ENCODE results near the gene ADCY4.
"Not testable (repeated sequence)": the region's sequence is repeated elsewhere in the genome, so short reads cannot be mapped to it uniquely, and the experiment has no call there.

The ADCY4 gene

GRCh38 chr14:24378327-24378726 lies 43.5 kb upstream of the ADCY4 start:
- no peaks in the 10 kb centered on the region for H3K9me3 ChIP-seq (ENCODE audit: control extremely low read depth in 1 of 5, control insufficient read depth in 4 of 5, insufficient read depth in 2 of 5, low read depth in 1 of 5, low read length in 4 of 5)
- no peak overlapping the region for H3K4me3 ChIP-seq (ENCODE audit: control insufficient read depth in 1 of 7, extremely low read depth in 1 of 7, insufficient read depth in 4 of 7, low read depth in 2 of 7, low read length in 6 of 7)
- CTCF ChIA-PET, result interaction anchor here (1.2 to 2.6 kb wide), 10 partner anchors 8 to 95 kb away, joined by 4 to 12 read pairs (median 8); no protein-coding TSS in a partner anchor
- peaks cover 0 to 17% (median 9%) of the 10 kb centered on the region in 4 experiments for H3K4me1 ChIP-seq (ENCODE audit: control extremely low read depth in 1 of 4, control insufficient read depth in 4 of 4, insufficient read depth in 4 of 4, low read length in 3 of 4)
- no peaks in the 10 kb centered on the region for H3K36me3 ChIP-seq (ENCODE audit: control insufficient read depth in 4 of 4, insufficient read depth in 4 of 4, low read length in 3 of 4)
- no peaks in the 10 kb centered on the region for H3K27me3 ChIP-seq (replicated peaks in 2 of 5; ENCODE audit: control insufficient read depth in 4 of 5, insufficient read depth in 5 of 5, low read length in 4 of 5)
- POLR2A ChIA-PET, result interaction anchor here (1.2 kb wide), 1 partner anchor 17 kb away, joined by 4 read pairs; no protein-coding TSS in a partner anchor
- DNase-seq, result no peak
- no peak overlapping the region for H3K27ac ChIP-seq (ENCODE audit: insufficient read depth in 1 of 2, low read depth in 1 of 2, low read length in 2 of 2, poor library complexity in 1 of 2, severe bottlenecking in 2 of 2)
- no CpG with 5 or more reads among the region's 3 CpGs for WGBS (ENCODE audit: insufficient coverage)

GRCh38 chr14:24377657-24378056 lies 42.8 kb upstream of the ADCY4 start:
- H3K4me1 ChIP-seq (ENCODE audit: control extremely low read depth in 1 of 4, control insufficient read depth in 4 of 4, insufficient read depth in 4 of 4, low read length in 3 of 4), result peaks cover 0 to 17% (median 9%) of the 10 kb centered on the region in 4 experiments
- 95% methylated on average over 2 of the region's 2 CpGs for WGBS (ENCODE audit: insufficient coverage)
- no peaks in the 10 kb centered on the region for H3K9me3 ChIP-seq (ENCODE audit: control extremely low read depth in 1 of 5, control insufficient read depth in 4 of 5, insufficient read depth in 2 of 5, low read depth in 1 of 5, low read length in 4 of 5)
- H3K4me3 ChIP-seq (ENCODE audit: control insufficient read depth in 1 of 7, extremely low read depth in 1 of 7, insufficient read depth in 4 of 7, low read depth in 2 of 7, low read length in 6 of 7), result no peak overlapping the region
- CTCF ChIA-PET, result interaction anchor here (1.2 to 2.4 kb wide), 7 partner anchors 8 to 32 kb away, joined by 4 to 12 read pairs (median 7); no protein-coding TSS in a partner anchor
- H3K36me3 ChIP-seq (ENCODE audit: control insufficient read depth in 4 of 4, insufficient read depth in 4 of 4, low read length in 3 of 4), result no peaks in the 10 kb centered on the region
- no peaks in the 10 kb centered on the region for H3K27me3 ChIP-seq (replicated peaks in 2 of 5; ENCODE audit: control insufficient read depth in 4 of 5, insufficient read depth in 5 of 5, low read length in 4 of 5)
- DNase-seq, result no peak
- H3K27ac ChIP-seq (ENCODE audit: insufficient read depth in 1 of 2, low read depth in 1 of 2, low read length in 2 of 2, poor library complexity in 1 of 2, severe bottlenecking in 2 of 2), result no peak overlapping the region
- POLR2A ChIA-PET, result interaction anchor here (1.1 to 1.2 kb wide), 3 partner anchors 14 to 21 kb away, joined by 3 to 4 read pairs (median 3); partner anchors contain the start of gene NYNRIN

GRCh38 chr14:24377126-24377525 lies 42.3 kb upstream of the ADCY4 start:
- no peak for DNase-seq
- CTCF ChIA-PET, result interaction anchor here (0.8 to 2.4 kb wide), 9 partner anchors 9 to 55 kb away, joined by 3 to 12 read pairs (median 5); no protein-coding TSS in a partner anchor
- no peaks in the 10 kb centered on the region for H3K9me3 ChIP-seq (ENCODE audit: control extremely low read depth in 1 of 5, control insufficient read depth in 4 of 5, insufficient read depth in 2 of 5, low read depth in 1 of 5, low read length in 4 of 5)
- POLR2A ChIA-PET, result interaction anchor here (1.1 to 1.2 kb wide), 3 partner anchors 14 to 21 kb away, joined by 3 to 4 read pairs (median 3); partner anchors contain the start of gene NYNRIN
- peaks cover 0 to 17% (median 9%) of the 10 kb centered on the region in 4 experiments for H3K4me1 ChIP-seq (ENCODE audit: control extremely low read depth in 1 of 4, control insufficient read depth in 4 of 4, insufficient read depth in 4 of 4, low read length in 3 of 4)
- WGBS (ENCODE audit: insufficient coverage), result 80% methylated on average over 6 of the region's 7 CpGs
- no peak overlapping the region for H3K4me3 ChIP-seq (ENCODE audit: control insufficient read depth in 1 of 7, extremely low read depth in 1 of 7, insufficient read depth in 4 of 7, low read depth in 2 of 7, low read length in 6 of 7)
- H3K27ac ChIP-seq (ENCODE audit: insufficient read depth in 1 of 2, low read depth in 1 of 2, low read length in 2 of 2, poor library complexity in 1 of 2, severe bottlenecking in 2 of 2), result no peak overlapping the region
- H3K27me3 ChIP-seq (replicated peaks in 2 of 5; ENCODE audit: control insufficient read depth in 4 of 5, insufficient read depth in 5 of 5, low read length in 4 of 5), result no peaks in the 10 kb centered on the region
- H3K36me3 ChIP-seq (ENCODE audit: control insufficient read depth in 4 of 4, insufficient read depth in 4 of 4, low read length in 3 of 4), result no peaks in the 10 kb centered on the region

- CTCF ChIA-PET, result interaction anchor here (0.8 to 2.4 kb wide), 8 partner anchors 10 to 55 kb away, joined by 3 to 9 read pairs (median 4); no protein-coding TSS in a partner anchor
- H3K36me3 ChIP-seq (ENCODE audit: control insufficient read depth in 4 of 4, insufficient read depth in 4 of 4, low read length in 3 of 4), result no peaks in the 10 kb centered on the region
- 68% methylated on average over 10 of the region's 16 CpGs for WGBS (ENCODE audit: insufficient coverage)
Measured at GRCh38 chr14:24376448-24377070, 41.7 kb upstream of the ADCY4 start.

GRCh38 chr14:24372701-24373416 lies 38.0 kb upstream of the ADCY4 start:
- Histone ChIP-seq H3K4me1 (ENCODE audit: control extremely low read depth in 1 of 4, control insufficient read depth in 4 of 4, insufficient read depth in 4 of 4, low read length in 3 of 4) (peaks cover 0 to 31% (median 23%) of the 10 kb centered on the region in 4 experiments), H3K27ac (ENCODE audit: insufficient read depth in 1 of 2, low read depth in 1 of 2, low read length in 2 of 2, poor library complexity in 1 of 2, severe bottlenecking in 2 of 2) (no peak overlapping the region), H3K36me3 (ENCODE audit: control insufficient read depth in 4 of 4, insufficient read depth in 4 of 4, low read length in 3 of 4) (no peaks in the 10 kb centered on the region), H3K27me3 (replicated peaks in 2 of 5; ENCODE audit: control insufficient read depth in 4 of 5, insufficient read depth in 5 of 5, low read length in 4 of 5) (peaks cover 0 to 4% (median 0%) of the 10 kb centered on the region in 5 experiments), H3K9me3 (ENCODE audit: control extremely low read depth in 1 of 5, control insufficient read depth in 4 of 5, insufficient read depth in 2 of 5, low read depth in 1 of 5, low read length in 4 of 5) (no peaks in the 10 kb centered on the region), H3K4me3 (ENCODE audit: control insufficient read depth in 1 of 7, extremely low read depth in 1 of 7, insufficient read depth in 4 of 7, low read depth in 2 of 7, low read length in 6 of 7) (no peak overlapping the region)
- 97% methylated on average over 8 of the region's 12 CpGs for WGBS (ENCODE audit: insufficient coverage)
- DNase-seq, result no peak
- POLR2A ChIA-PET, result no interaction called here
- CTCF ChIA-PET, result interaction anchor here (0.8 to 6.2 kb wide), 11 partner anchors 8 to 58 kb away, joined by 3 to 55 read pairs (median 5); partner anchors contain the start of genes CBLN3 and KHNYN

More at GRCh38 chr14:24376448-24377070, 41.7 kb upstream of the ADCY4 start:
- no peaks in the 10 kb centered on the region for H3K9me3 ChIP-seq (ENCODE audit: control extremely low read depth in 1 of 5, control insufficient read depth in 4 of 5, insufficient read depth in 2 of 5, low read depth in 1 of 5, low read length in 4 of 5)
- no peak for DNase-seq
- H3K27ac ChIP-seq (ENCODE audit: insufficient read depth in 1 of 2, low read depth in 1 of 2, low read length in 2 of 2, poor library complexity in 1 of 2, severe bottlenecking in 2 of 2), result no peak overlapping the region
- POLR2A ChIA-PET, result interaction anchor here (1.2 kb wide), 1 partner anchor 22 kb away, joined by 3 read pairs; the partner anchor contains the start of gene NYNRIN
- H3K4me1 ChIP-seq (ENCODE audit: control extremely low read depth in 1 of 4, control insufficient read depth in 4 of 4, insufficient read depth in 4 of 4, low read length in 3 of 4), result peaks cover 0 to 17% (median 9%) of the 10 kb centered on the region in 4 experiments
- no peak overlapping the region for H3K4me3 ChIP-seq (ENCODE audit: control insufficient read depth in 1 of 7, extremely low read depth in 1 of 7, insufficient read depth in 4 of 7, low read depth in 2 of 7, low read length in 6 of 7)
- H3K27me3 ChIP-seq (replicated peaks in 2 of 5; ENCODE audit: control insufficient read depth in 4 of 5, insufficient read depth in 5 of 5, low read length in 4 of 5), result no peaks in the 10 kb centered on the region

GRCh38 chr14:24371605-24372004 lies 36.7 kb upstream of the ADCY4 start:
- whole genome bisulfite sequencing (ENCODE audit: insufficient coverage), result no CpG with 5 or more reads among the region's 3 CpGs
- H3K9me3 ChIP-seq (ENCODE audit: control extremely low read depth in 1 of 5, control insufficient read depth in 4 of 5, insufficient read depth in 2 of 5, low read depth in 1 of 5, low read length in 4 of 5); H3K27ac ChIP-seq (ENCODE audit: insufficient read depth in 1 of 2, low read depth in 1 of 2, low read length in 2 of 2, poor library complexity in 1 of 2, severe bottlenecking in 2 of 2); POLR2A ChIA-PET; H3K4me3 ChIP-seq (ENCODE audit: control insufficient read depth in 1 of 7, extremely low read depth in 1 of 7, insufficient read depth in 4 of 7, low read depth in 2 of 7, low read length in 6 of 7); H3K36me3 ChIP-seq (ENCODE audit: control insufficient read depth in 4 of 4, insufficient read depth in 4 of 4, low read length in 3 of 4); DNase-seq: not testable (repeated sequence)
- Histone ChIP-seq H3K4me1 (ENCODE audit: control extremely low read depth in 1 of 4, control insufficient read depth in 4 of 4, insufficient read depth in 4 of 4, low read length in 3 of 4) (peaks cover 0 to 30% (median 28%) of the 10 kb centered on the region in 4 experiments), H3K27me3 (replicated peaks in 2 of 5; ENCODE audit: control insufficient read depth in 4 of 5, insufficient read depth in 5 of 5, low read length in 4 of 5) (peaks cover 0 to 16% (median 4%) of the 10 kb centered on the region in 5 experiments)
- CTCF ChIA-PET, result interaction anchor here (1.1 to 6.2 kb wide), 16 partner anchors 9 to 65 kb away, joined by 3 to 55 read pairs (median 6); partner anchors contain the start of genes ADCY4, CBLN3 and KHNYN

All from common myeloid progenitor, CD34-positive (primary cell).